ENCODE results near the gene CLASP1.

CLASP1 gene

DNA sequence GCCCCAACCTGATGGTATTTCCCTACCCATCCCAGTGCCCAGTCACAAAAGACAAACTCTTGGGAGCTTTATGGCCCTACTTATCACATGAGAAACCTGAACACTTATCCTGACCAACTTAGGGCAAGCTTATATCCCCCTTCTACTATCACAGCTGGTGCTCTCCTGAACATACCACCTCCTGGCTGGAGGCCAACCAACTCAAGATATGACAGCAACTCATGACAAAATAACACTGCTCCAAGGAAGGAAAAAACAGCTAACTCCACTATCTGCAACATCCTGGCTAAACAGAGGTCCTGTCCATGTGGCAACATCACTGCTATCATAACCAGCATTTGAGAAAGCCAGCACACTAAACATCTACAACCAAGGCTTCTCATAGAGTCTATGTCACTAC is 20.9 kb upstream of the CLASP1 start:
- FAIRE-seq (no peak), DNase-seq (ENCODE audit: insufficient read length, low spot score) (no peak)
- TF ChIP-seq, protein P1, sequence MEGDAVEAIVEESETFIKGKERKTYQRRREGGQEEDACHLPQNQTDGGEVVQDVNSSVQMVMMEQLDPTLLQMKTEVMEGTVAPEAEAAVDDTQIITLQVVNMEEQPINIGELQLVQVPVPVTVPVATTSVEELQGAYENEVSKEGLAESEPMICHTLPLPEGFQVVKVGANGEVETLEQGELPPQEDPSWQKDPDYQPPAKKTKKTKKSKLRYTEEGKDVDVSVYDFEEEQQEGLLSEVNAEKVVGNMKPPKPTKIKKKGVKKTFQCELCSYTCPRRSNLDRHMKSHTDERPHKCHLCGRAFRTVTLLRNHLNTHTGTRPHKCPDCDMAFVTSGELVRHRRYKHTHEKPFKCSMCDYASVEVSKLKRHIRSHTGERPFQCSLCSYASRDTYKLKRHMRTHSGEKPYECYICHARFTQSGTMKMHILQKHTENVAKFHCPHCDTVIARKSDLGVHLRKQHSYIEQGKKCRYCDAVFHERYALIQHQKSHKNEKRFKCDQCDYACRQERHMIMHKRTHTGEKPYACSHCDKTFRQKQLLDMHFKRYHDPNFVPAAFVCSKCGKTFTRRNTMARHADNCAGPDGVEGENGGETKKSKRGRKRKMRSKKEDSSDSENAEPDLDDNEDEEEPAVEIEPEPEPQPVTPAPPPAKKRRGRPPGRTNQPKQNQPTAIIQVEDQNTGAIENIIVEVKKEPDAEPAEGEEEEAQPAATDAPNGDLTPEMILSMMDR (IDR thresholded peaks at IDR 0.05; ENCODE audit: insufficient read depth, missing control alignments): no peak

- TF ChIP-seq, protein P1 (IDR thresholded peaks at IDR 0.05; ENCODE audit: insufficient read depth, missing control alignments): no peak
- no peak for DNase-seq (ENCODE audit: insufficient read length, low spot score)
- FAIRE-seq: no peak
Measured at GRCh38 chr2:121667618-121668017, 18.4 kb upstream of the CLASP1 start.

GRCh38 chr2:121666042-121666441 is 16.8 kb upstream of the CLASP1 start:
- TF ChIP-seq, protein P1 (IDR thresholded peaks at IDR 0.05; ENCODE audit: insufficient read depth, missing control alignments): no peak
- no peak for FAIRE-seq
- no peak for DNase-seq (ENCODE audit: insufficient read length, low spot score)

DNA sequence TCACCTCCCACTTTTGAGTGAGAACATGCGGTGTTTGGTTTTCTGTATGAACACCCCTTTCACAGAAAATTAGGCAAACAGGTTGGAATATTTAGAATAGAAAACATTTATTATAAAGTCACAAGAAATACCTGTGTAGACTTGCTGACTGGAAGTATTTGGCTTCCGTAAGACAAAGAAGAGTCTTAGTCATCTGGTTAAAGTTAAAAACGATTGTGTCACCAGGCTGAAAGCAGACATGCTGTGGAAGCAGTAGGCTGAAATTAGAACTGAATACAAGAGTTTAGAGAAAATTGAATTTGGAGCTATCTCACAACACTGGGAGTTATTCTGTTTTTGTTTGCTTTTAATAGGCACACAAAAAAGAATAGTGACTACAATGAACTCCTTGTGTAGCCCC is 16.2 kb upstream of the CLASP1 start:
- TF ChIP-seq, protein P1 (IDR thresholded peaks at IDR 0.05; ENCODE audit: insufficient read depth, missing control alignments): no peak
- FAIRE-seq (no peak), DNase-seq (ENCODE audit: insufficient read length, low spot score) (no peak)

DNA sequence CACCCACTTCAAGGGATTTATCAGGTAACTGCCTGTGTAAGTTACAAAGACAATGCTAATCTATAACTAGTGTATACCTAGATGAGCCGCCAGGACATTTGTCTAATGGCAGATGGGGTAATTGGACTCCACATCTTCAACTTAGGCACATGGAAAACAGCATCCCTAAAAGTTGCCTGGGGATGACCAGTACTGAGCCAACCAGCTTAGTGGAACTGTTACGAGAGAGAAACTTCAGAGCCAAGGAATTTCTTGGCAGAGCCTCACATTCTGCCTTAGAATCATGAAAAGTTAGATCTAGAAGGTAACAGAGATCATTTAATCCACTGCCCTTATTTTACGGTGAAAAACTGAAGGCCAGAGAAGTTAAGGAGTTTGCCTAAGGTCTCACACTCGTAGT is 15.5 kb upstream of the CLASP1 start:
- TF ChIP-seq, protein P1 (IDR thresholded peaks at IDR 0.05; ENCODE audit: insufficient read depth, missing control alignments): no peak
- FAIRE-seq (no peak), DNase-seq (ENCODE audit: insufficient read length, low spot score) (no peak)

DNA sequence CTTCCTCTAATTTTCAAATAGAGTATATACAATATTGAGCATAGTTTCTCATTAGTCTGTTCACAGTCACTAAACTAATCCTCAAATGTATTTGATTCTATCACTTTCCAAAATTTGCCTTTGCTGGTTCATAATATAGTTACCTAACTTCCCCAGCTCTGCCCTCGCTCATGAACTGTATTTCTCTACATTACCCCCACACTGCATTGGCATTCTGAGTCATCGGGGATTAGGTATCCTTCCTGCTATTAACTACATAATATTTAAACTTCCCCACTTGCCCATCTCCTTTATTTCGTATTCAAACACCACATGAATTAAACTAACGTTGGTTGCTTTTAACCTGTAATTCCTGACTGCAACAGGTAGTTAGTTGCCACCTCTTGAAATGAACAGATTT is 14.8 kb upstream of the CLASP1 start:
- FAIRE-seq (no peak), DNase-seq (ENCODE audit: insufficient read length, low spot score) (no peak)
- TF ChIP-seq, protein P1 (IDR thresholded peaks at IDR 0.05; ENCODE audit: insufficient read depth, missing control alignments): no peak

DNA sequence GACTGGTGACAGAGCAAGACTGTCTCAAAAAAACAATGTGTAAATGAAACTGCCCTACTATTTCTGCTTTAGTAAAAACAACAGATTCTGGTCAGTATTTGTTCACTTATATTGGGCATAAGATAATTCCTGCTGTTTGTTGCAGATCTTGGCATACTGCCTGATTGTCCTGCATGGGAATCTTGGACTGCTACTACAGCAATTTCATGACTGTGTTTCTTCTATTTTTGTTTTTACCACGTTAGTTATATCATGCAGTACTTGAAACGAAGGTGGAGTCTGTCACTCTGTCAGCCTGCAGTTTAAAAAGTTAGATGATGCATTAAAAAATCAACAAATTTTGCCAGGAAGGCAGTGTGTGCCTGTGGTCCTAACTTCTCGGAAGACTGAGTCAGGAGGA is 14.2 kb upstream of the CLASP1 start:
- TF ChIP-seq, protein P1 (IDR thresholded peaks at IDR 0.05; ENCODE audit: insufficient read depth, missing control alignments): no peak
- FAIRE-seq (no peak), DNase-seq (ENCODE audit: insufficient read length, low spot score) (no peak)
